ENCODE data around the gene ARID5B. TPM values are rescaled to one million over a fixed set of nuclear protein-coding genes. Genes with fewer than 3 reads are reported as not detected.

The ARID5B gene
- total and polyA plus RNA-seq, 2 donors (not counting 3 experiments of a cell fraction or from before 2014, with no cell fraction given), result 5.6 to 8.9 TPM

- no peak for TF ChIP-seq MYC (IDR thresholded peaks at IDR 0.05; ENCODE audit: low read depth, low read length)
- TF ChIP-seq JUN (IDR thresholded peaks at IDR 0.05; ENCODE audit: borderline replicate concordance, insufficient read depth, insufficient read length, low read depth), result no peak
- no peak for TF ChIP-seq POLR2AphosphoS5 (IDR thresholded peaks at IDR 0.05; ENCODE audit: insufficient read depth, low read depth, low read length)
- TF ChIP-seq CTCF (IDR thresholded peaks at IDR 0.05; ENCODE audit: extremely low read depth in 1 of 2, insufficient read depth in 1 of 2, low read depth in 1 of 2, low read length in 2 of 2), result no peak
- TF ChIP-seq EZH2 (IDR thresholded peaks at IDR 0.05; ENCODE audit: borderline replicate concordance, low read depth, low read length, severe bottlenecking), result no peak
- no peak for TF ChIP-seq POLR2A (IDR thresholded peaks at IDR 0.05; ENCODE audit: low read depth, low read length)
- TF ChIP-seq GATA2 (IDR thresholded peaks at IDR 0.05; ENCODE audit: insufficient read depth, insufficient read length, low read depth, low read length), result no peak
- TF ChIP-seq MAX (IDR thresholded peaks at IDR 0.05; ENCODE audit: insufficient read depth, insufficient read length), result no peak
- no peak for TF ChIP-seq FOS (IDR thresholded peaks at IDR 0.05; ENCODE audit: borderline replicate concordance, insufficient read depth, low read length)
- DNase-seq (ENCODE audit: low read depth, low spot score) (no peak), FAIRE-seq (no peak)
- intact Hi-C loops (cut with micrococcal nuclease), result no loop called here
- dilution Hi-C loops (cut with MboI; ENCODE audit: extremely low pct_ligation_motif_present, low sequenced_read_pairs), result no loop called here
- H3K36me3 ChIP-seq (ENCODE audit: control insufficient read depth in 2 of 2, extremely low read depth in 1 of 2, insufficient read depth in 2 of 2, low read length in 2 of 2), result no peaks in the 10 kb centered on the region
- H3K9ac ChIP-seq (replicated peaks; ENCODE audit: extremely low read depth, insufficient read depth, low read length), result no peak overlapping the region
- no peaks in the 10 kb centered on the region for H3K79me2 ChIP-seq (ENCODE audit: control insufficient read depth, insufficient read depth, low read length)
- H3K4me1 ChIP-seq (ENCODE audit: control insufficient read depth, extremely low read depth, insufficient read depth, low read length), result peaks cover 14% of the 10 kb centered on the region
- H3K4me3 ChIP-seq (replicated peaks in 1 of 3; ENCODE audit: insufficient read depth in 1 of 3, low read depth in 1 of 3, low read length in 3 of 3), result no peak overlapping the region
- POLR2A ChIA-PET, result interaction anchor here (0.6 kb wide), 1 partner anchor 124 kb away, joined by 4 read pairs; no protein-coding TSS in a partner anchor
- no peaks in the 10 kb centered on the region for H3K27me3 ChIP-seq (ENCODE audit: control insufficient read depth in 2 of 2, insufficient read depth in 2 of 2, low read length in 2 of 2)
- BruUV-seq (replicated peaks), result no TSS peak
- no peaks in the 10 kb centered on the region for H3K9me1 ChIP-seq (replicated peaks; ENCODE audit: control insufficient read depth, extremely low read depth, insufficient read depth, low read length)
- no peaks in the 10 kb centered on the region for H3K9me3 ChIP-seq (replicated peaks; ENCODE audit: control insufficient read depth, insufficient read depth, low read length)
- H2AFZ ChIP-seq (ENCODE audit: low read depth, low read length), result no peak overlapping the region
- H4K20me1 ChIP-seq (replicated peaks; ENCODE audit: control insufficient read depth, extremely low read depth, insufficient read depth, low read length), result no peaks in the 10 kb centered on the region
- H3K4me2 ChIP-seq (ENCODE audit: insufficient read depth, low read length), result no peak overlapping the region
- CTCF ChIA-PET, result interaction anchor here (1.0 kb wide), 1 partner anchor 187 kb away, joined by 3 read pairs; no protein-coding TSS in a partner anchor
- no peak overlapping the region for H3K27ac ChIP-seq (ENCODE audit: insufficient read depth, low read depth, low read length)
Measured at GRCh38 chr10:62023329-62023728, 121.8 kb downstream of the ARID5B start.

Data from endothelial cell of umbilical vein (primary cell).